DND-41 (cell line): Measurements from ENCODE around the gene TEX19.

ENCODE experiments used
- EZH2 ChIP-seq: IDR thresholded peaks from 3 replicates; pipeline ENCODE4 v1.6.1; 2012; ENCODE audit warnings: borderline replicate concordance, low read depth, mild to moderate bottlenecking, moderate library complexity, low read length, inconsistent platforms; ENCODE audit not compliant: severe bottlenecking
- TF ChIP-seq, protein P1 (sequence below): IDR thresholded peaks from 2 replicates; pipeline ENCODE4 v1.5.1; 2012; ENCODE audit warnings: borderline replicate concordance, low read length, moderate library complexity, mild to moderate bottlenecking; ENCODE audit not compliant: poor library complexity, severe bottlenecking; ENCODE audit errors: extremely low read depth

DNA sequence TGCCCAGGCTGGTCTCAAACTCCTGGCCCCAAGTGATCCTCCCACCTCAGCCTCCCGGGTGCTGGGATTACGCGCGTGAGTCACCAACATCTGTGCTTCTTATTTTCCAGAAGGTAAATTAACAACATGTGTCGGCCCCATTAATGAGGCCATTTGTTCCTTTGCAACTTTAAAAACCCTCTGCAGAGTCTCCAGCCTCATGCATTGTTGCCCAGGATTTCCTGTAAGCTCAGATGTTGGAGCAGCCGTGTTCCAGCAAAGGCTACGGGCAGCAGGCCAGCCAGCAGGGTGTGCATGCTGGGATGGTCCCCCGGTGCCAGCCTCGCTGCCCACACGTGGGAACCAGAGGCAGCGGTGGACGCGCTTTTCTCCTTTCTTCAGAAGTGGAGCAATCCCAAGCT lies 40.0 kb downstream of the TEX19 start:
- TF ChIP-seq, protein P1, sequence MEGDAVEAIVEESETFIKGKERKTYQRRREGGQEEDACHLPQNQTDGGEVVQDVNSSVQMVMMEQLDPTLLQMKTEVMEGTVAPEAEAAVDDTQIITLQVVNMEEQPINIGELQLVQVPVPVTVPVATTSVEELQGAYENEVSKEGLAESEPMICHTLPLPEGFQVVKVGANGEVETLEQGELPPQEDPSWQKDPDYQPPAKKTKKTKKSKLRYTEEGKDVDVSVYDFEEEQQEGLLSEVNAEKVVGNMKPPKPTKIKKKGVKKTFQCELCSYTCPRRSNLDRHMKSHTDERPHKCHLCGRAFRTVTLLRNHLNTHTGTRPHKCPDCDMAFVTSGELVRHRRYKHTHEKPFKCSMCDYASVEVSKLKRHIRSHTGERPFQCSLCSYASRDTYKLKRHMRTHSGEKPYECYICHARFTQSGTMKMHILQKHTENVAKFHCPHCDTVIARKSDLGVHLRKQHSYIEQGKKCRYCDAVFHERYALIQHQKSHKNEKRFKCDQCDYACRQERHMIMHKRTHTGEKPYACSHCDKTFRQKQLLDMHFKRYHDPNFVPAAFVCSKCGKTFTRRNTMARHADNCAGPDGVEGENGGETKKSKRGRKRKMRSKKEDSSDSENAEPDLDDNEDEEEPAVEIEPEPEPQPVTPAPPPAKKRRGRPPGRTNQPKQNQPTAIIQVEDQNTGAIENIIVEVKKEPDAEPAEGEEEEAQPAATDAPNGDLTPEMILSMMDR: no peak
- no peak for TF ChIP-seq EZH2
